ENCODE measurements around the gene C2orf80. TPM values are rescaled to one million over a fixed set of nuclear protein-coding genes. Genes with fewer than 3 reads are reported as not detected.
"Not testable (repeated sequence)": the region's sequence is repeated elsewhere in the genome, so short reads cannot be mapped to it uniquely, and the experiment has no call there.

C2orf80 gene
- total RNA-seq, 1 experiment from 2014 or later = 0.32 TPM

DNA sequence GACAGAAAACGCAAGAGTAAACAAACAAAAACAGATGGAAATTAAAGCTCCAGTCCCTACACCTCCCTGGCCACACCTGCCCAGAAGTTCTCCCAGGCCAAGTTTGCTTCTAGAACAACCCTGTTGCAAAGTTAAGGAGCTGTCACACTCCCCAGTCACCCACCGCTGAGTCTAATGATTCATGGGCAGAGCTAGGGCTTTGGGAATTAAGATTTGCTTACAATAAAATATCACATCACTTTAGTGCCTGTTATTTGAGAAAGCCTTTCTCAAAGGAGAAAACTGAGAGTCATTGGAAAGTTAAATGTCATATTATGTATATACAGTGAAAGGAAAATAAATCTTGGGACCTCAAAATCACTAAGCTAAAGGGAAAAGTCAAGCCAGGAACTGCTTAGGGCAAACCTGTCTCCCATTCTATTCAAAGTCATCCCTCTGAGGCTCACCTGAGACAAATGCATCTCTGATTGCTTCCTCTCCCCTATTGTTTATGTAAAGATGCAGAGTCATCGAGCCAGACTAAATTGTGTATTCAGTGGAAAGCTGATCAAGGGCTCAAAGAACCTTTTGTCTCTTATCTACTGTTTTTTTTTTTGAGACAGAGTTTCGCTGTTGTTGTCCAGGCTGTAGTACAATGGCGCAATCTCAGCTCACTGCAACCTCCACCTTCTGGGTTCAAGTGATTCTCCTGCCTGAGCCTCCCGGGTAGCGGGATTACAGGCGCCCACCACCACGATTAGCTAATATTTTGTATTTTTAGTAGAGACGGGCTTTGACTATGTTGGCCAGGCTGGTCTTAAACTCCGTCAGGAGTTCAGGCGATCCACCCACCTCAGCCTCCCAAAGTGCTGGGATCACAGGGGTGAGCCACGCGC, 46.7 kb downstream of the C2orf80 start:
- DNase-seq (ENCODE audit: low read depth, low spot score) = peak; percentile 80
- in situ Hi-C loops (cut with HindIII; ENCODE audit: low pct_unique_long_range_greater_than_20kb, low sequenced_read_pairs) = no loop called here

DNA sequence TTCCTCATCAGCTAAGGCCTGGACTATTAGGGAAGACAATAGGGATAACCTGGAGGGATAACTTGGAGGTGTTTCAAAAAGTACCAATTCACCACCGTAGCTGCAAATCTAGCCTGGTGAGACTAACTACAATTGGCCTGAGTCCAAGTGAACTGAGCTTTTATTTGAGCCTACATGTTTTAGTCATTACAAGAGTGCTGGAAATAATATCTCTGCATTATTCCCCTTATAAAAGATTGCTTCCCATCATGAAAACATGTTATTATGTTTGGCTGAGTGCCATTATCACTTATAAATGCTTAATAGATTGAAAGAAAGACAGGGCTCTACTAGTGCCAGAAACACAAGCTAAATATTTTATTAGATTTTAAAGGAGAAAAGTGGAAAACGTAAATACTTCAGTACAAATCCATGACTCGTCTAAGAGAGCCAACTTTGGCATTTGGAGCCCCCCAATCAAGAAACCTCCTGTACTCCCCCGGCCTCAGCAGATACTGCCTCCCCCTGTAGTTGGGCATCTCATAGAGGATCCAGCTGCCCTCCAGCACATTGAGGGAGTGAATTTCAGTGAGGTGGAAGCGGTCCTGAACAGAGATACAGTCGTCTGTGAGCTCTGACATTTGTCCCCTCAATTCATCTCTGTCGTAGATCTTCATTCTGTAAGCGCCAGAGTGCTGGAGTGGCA, 47.4 kb downstream of the C2orf80 start:
- in situ Hi-C loops (cut with HindIII; ENCODE audit: low pct_unique_long_range_greater_than_20kb, low sequenced_read_pairs) = no loop called here
- DNase-seq (ENCODE audit: low read depth, low spot score) = no peak

DNA sequence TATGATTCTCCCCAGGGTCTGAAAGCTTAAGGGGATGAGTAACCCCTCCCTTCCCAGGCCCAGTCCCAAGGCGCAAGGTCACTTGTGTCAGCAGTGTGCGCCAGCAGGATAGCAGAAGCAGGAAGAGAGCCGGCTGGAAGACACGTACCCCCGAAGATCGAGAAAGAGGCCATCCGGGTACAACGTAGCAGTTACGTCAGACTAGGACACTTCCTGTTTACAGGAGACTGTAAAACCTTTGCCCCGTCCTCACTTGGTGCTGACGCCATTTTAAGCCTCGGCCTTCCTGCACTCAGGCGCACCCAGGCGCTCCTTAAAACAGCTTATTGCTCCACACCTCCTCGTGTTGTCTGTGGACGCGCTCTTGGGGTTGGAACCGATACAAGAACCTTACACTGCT, 50.4 kb downstream of the C2orf80 start:
- in situ Hi-C loops (cut with HindIII; ENCODE audit: low pct_unique_long_range_greater_than_20kb, low sequenced_read_pairs) = no loop called here
- DNase-seq (ENCODE audit: low read depth, low spot score) = no peak

DNA sequence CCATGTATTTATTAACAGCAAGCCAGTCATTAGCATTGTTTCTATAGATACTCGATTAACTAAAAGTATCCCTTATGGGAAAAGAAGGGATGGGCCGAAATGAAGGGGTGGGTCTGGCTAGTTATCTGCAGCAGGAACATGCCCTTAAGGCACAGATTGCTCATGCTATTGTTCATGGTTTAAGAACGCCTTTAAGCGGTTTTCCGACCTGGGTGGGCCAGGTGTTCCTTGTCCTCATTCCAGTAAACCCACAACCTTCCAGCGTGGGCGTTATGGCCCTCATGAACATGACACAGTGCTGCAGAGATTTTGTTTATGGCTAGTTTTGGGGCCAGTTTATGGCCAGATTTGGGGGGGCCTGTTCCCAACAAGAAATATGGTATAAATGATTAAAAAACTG, 51.5 kb downstream of the C2orf80 start:
- in situ Hi-C loops (cut with HindIII; ENCODE audit: low pct_unique_long_range_greater_than_20kb, low sequenced_read_pairs) = not testable (repeated sequence)

DNA sequence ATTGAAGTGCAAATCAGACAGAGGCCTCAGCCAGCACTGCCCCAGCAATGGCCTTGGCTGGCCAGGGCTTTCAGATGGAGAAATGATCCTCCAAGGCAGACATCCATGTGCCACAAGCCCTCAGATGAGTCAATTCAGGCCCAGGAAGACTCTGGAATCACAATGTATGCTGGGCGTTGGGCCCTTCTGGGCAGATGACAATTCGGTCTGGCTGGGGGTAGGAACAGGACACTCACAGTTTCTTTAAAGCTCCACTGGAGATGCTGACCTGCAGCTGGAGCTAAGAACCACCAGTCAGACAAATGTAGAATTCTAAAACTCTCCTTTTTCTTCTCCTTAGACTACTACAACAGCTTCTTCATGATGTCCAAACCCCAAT, 53.1 kb downstream of the C2orf80 start:
- no peak for DNase-seq (ENCODE audit: low read depth, low spot score)
- in situ Hi-C loops (cut with HindIII; ENCODE audit: low pct_unique_long_range_greater_than_20kb, low sequenced_read_pairs) = no loop called here

More for the DNA sequence above, 51.5 kb downstream of the C2orf80 start:
- DNase-seq (ENCODE audit: low read depth, low spot score) = not testable (repeated sequence)

DNA sequence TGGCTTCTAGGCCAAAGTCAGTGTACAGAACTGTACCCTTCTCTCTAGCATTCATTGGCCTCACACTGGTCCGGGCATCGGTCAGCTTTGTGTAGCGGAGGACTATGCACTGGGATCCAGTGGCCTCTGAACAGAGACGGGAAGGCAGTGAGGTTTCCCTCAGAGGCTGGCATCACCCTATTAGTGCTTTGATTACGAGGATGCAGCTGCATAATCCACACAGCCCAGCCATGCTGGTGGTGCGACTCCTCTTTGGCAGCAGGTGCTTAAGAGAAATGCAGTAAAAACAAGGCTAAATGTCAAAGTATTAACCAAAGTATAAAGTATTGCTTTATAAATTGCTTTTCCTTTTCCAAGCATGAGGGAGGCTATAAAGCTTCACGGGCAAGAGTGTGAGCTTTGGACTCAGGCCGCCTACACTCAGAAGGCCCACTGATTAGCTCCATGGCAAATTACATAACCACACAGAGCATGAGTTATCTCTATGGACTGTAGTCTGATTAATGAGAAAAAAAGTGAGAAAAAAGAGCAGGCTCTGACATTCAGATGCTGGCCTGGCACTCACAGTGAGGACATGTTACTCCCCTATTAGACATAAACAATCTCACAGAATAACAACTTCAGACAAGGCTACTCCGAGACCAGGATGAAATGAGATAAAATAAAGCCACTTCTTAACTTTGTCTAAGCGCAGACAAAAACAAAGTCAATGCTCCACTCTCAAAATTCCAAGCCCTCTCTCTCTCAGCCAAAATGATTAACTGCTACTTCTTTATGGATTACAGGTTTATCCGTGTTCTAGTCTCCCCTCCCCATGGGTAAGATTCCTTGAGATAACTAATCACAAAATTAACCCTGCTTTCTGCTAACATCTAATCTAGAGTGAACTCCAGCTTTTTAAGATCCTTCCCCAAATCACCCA, 53.8 kb downstream of the C2orf80 start:
- no peak for DNase-seq (ENCODE audit: low read depth, low spot score)
- in situ Hi-C loops (cut with HindIII; ENCODE audit: low pct_unique_long_range_greater_than_20kb, low sequenced_read_pairs) = no loop called here

DNA sequence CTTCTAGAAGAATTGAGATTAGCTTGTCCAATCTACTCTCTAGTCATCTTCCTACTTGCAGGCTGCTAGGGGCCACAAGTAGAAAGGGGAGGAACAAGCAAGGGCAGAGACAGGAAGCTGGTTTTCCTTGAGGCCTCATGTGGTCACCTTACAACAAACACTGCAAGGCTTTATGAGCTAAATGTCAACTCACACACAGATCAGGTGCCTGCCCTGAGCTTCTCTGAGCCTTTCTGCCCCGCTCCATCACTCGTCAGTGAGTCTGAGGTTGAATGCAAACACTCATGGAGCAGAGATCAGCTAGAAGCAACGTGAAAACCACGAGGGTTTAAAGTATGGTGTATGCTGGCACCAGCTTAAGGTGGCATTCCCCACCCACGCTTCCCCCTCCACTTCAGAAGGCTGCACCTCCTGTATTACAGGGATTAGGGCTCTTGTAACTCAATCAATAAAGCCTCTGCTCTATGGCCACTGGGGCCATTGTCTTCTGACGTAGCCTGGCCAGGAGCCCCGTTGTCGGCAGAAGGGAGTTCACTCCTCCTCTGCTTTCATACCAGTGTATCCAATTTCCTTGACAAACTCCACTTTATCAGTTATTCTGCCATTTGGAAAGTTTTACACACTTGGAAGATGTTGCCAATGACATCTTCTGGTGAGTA, 54.8 kb downstream of the C2orf80 start:
- peak; percentile 98 for DNase-seq (ENCODE audit: low read depth, low spot score)
- in situ Hi-C loops (cut with HindIII; ENCODE audit: low pct_unique_long_range_greater_than_20kb, low sequenced_read_pairs) = no loop called here

DNA sequence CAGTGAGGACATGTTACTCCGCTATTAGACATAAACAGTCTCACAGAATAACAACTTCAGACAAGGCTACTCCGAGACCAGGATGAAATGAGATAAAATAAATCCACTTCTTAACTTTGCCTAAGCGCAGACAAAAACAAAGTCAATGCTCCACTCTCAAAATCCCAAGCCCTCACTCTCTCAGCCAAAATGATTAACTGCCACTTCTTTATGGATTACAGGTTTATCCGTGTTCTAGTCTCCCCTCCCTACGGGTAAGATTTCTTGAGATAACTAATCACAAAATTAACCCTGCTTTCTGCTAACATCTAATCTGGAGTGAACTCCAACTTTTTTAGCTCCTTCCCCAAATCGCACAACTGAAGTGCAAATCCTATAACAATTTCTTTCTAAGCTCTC, 59.1 kb downstream of the C2orf80 start:
- DNase-seq (ENCODE audit: low read depth, low spot score) = no peak
- in situ Hi-C loops (cut with HindIII; ENCODE audit: low pct_unique_long_range_greater_than_20kb, low sequenced_read_pairs) = no loop called here

DNA sequence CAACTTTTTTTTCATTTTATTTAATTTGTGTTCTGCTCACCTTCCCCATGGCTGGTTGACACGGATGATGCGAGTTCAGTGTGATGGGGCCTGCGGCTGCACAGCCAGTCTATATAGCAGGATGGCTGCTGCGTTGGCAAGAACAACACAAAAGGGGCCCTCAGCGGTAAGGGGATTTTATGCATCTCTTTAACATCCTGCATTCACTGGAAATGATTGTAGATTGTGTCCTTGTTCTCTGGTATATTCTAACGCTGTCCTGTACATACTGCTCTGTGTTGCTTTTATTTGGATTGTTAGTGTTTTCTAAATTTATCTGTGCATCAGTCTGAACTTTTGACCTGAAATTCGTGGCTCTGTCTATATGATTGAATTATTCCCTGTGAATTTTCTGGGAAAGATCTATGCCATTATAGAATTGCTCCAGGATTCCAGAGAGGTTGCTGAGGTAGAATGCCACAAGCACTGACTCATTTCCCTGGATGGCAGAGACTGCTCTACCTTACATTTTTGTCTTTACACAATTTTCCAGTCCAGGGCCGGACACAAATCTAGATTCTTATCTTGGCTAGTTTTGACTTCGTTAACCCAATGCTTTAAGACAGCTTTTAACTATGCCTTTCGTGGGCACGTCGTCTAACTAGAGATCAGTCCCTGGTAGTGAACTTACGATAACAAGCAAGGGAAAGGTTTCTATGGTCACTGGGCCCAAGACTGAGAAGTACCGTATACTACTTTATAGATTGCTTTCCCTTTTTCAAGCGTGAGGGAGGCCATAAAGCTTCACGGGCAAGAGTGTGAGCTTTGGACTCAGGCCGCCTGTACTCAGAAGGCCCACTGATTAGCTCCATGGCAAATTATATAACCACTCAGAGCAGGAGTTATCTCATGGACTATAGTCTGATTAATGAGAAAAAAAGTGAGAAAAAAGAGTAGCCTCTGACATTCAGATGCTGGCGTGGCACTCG, 59.8 kb downstream of the C2orf80 start, which contains the start of gene CRYGC:
CRYGC (minus strand) TSS at position 85 of the 968 bp plus-strand sequence; CDS start at position 49, 36 bp downstream.
- in situ Hi-C loops (cut with HindIII; ENCODE audit: low pct_unique_long_range_greater_than_20kb, low sequenced_read_pairs) = no loop called here
- no peak for DNase-seq (ENCODE audit: low read depth, low spot score)

DNA sequence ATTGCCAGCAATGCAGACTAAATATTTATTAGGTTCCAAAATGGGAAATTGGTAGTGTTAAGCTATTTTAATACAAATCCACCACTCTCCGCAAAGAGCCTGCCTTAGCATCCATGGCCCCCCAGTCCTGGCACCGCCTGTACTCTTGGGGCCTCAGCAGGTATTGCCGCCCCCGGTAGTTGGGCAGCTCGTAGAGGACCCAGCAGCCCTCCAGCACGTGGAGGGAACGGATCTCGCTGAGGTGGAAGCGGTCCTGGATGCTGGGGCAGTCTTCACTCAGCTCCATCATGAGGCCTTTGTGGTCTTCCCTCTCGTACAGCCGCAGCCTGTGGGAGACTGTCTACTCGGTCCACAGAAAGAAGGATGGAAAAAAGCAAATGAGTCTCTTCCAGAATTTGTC, 61.7 kb downstream of the C2orf80 start:
- no peak for DNase-seq (ENCODE audit: low read depth, low spot score)
- in situ Hi-C loops (cut with HindIII; ENCODE audit: low pct_unique_long_range_greater_than_20kb, low sequenced_read_pairs) = no loop called here

DNA sequence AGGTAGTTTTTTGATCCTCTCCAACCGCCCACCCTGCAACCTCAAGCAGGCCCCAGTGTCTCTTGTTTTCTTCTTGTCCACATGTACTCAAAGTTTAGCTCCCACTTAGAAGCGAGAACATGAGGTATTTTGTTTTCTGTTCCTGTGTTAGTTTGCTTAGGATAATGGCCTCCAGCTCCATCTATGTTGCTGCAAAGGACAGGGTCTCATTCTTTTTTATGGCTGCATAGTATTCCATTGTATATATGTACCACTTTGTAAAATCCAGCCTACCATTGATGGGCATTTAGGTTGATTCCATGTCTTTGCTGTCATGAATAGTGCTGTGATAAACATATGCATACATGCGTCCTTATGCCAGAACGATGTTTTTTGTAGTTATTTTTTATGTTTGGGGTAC, 62.7 kb downstream of the C2orf80 start:
- in situ Hi-C loops (cut with HindIII; ENCODE audit: low pct_unique_long_range_greater_than_20kb, low sequenced_read_pairs) = no loop called here
- no peak for DNase-seq (ENCODE audit: low read depth, low spot score)

DNA sequence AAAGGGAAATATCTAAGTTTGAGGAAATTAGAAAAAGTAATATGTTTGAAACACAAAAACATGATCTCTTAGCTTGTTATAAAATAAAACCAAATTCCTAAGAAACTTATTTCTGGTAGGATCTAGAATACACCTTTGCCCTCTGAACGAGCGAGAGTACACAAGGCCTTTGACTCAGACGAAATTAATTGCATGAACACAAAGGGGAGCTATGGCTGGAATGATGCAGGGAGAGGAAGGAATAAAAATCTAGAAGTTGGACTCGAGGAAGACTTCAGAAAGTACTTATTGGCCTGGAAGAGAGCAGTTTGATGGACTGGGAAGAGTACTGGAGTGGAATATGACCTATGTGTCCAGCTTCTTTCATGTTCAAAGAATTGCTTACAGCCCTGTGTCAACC, 64.6 kb downstream of the C2orf80 start:
- in situ Hi-C loops (cut with HindIII; ENCODE audit: low pct_unique_long_range_greater_than_20kb, low sequenced_read_pairs) = no loop called here

DNA sequence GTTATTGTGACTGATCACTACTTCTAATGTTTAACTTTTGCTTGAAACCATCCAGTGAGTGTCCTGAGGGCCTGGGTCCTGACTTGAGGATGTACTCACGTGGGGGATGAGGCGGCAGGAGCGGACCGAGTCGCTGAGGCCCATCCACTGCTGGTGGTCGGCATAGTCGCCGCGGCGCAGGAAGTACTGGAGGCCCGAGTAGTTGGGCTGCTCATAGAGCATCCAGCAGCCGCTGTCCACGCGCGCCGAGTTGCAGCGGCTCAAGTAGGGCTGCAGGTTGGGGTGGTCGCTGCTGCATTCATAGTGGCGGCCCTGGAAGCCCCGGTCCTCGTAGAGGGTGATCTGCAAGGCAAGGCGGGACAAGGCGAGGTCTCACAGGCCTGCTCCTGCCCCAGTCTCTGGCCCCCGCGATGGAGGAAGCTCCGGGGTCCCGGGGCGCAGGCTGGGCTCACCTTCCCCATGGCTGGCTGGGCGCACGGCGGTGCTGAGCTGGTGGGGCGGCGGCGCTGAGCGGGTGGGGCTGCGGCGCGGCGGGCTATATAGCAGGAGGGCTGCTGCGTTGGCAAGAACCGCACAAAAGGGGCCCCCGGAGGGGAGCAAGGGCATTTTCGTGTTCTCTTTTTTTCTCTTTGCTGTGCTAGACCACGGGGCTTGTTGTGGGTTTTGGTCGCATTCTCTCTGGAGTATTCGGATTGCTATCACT, 65.7 kb downstream of the C2orf80 start, which contains the start of gene CRYGD:
CRYGD (minus strand) TSS at position 512 of the 703 bp plus-strand sequence; CDS start at position 461, 51 bp downstream.
- in situ Hi-C loops (cut with HindIII; ENCODE audit: low pct_unique_long_range_greater_than_20kb, low sequenced_read_pairs) = not testable (repeated sequence)

More for the DNA sequence above, 64.6 kb downstream of the C2orf80 start:
- no peak for DNase-seq (ENCODE audit: low read depth, low spot score)

DNA sequence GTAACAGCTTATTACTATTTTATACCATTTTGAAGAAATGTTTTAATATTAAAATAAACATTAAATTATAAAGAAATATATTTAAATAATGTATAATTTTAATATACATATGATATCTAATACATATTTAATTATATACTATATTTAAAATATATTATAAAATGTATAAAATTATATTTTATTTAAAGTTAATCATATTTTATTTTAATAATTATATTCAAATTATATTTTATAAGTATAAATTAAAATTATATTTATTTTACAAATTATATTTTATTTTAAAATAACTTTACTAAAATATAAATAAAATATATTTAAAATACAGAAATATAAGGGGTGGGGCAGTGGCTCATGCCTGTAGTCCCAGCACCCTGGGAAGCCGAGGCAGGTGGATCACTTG, 67.6 kb downstream of the C2orf80 start:
- no peak for DNase-seq (ENCODE audit: low read depth, low spot score)
- in situ Hi-C loops (cut with HindIII; ENCODE audit: low pct_unique_long_range_greater_than_20kb, low sequenced_read_pairs) = no loop called here

More for the DNA sequence above, 65.7 kb downstream of the C2orf80 start, which contains the start of gene CRYGD:
- DNase-seq (ENCODE audit: low read depth, low spot score) = not testable (repeated sequence)

DNA sequence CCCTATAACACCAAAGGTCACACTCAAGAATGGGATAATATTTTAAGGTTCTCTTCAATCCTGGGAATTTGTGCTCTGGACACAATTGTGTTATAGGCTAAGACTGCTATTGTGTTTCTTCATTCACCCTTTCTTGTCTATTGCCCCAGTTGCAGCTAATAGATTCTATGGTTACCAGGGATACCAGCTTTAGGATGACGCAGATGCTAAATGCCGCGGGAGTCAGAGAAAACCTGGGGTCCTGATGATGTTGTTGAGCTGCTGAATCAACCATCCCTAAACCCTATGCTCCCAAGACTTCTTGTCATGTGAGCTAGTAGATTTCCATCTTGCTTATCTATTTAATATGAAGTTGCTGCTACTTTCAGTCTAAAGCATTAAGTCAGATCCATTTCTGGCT, 70.9 kb downstream of the C2orf80 start:
- DNase-seq (ENCODE audit: low read depth, low spot score) = no peak
- in situ Hi-C loops (cut with HindIII; ENCODE audit: low pct_unique_long_range_greater_than_20kb, low sequenced_read_pairs) = no loop called here

DNA sequence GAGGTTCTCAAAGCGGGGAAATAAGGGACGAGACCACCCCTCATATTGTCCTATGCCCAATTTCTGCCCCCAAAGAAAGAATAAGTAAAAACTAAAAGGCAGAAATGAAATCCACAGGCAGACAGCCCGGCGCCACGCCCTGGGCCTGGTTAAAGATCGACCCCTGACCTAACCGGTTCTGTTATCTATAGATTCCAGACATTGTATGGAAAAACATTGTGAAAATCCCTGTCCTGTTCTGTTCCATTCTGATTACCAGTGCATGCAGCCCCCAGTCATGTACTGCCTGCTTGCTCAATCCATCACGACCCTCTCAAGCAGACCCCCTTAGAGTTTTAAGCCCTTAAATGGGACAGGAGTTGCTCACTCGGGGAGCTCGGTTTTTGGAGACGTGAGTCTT, 72.4 kb downstream of the C2orf80 start:
- in situ Hi-C loops (cut with HindIII; ENCODE audit: low pct_unique_long_range_greater_than_20kb, low sequenced_read_pairs); DNase-seq (ENCODE audit: low read depth, low spot score): not testable (repeated sequence)

Measured in SK-MEL-5 (cell line).